ENCODE results near the gene PIGR. TPM values are rescaled to one million over a fixed set of nuclear protein-coding genes. Genes with fewer than 3 reads are reported as not detected.

Gene PIGR
- total and polyA plus RNA-seq, 4 donors = 0.03 to 0.33 (median 0.10) TPM; not detected in 1

- DNase-seq (ENCODE audit: low read depth in 4 of 6, low spot score in 6 of 6) = no peak
- Histone ChIP-seq H3K4me1 (ENCODE audit: control insufficient read depth, insufficient read depth, low read length) (peaks cover 7% of the 10 kb centered on the region), H3K27ac (ENCODE audit: low read depth, low read length) (no peak overlapping the region), H3K9me3 (ENCODE audit: control insufficient read depth, insufficient read depth, low read length) (no peaks in the 10 kb centered on the region), H3K36me3 (ENCODE audit: control insufficient read depth, insufficient read depth, low read length) (no peaks in the 10 kb centered on the region), H3K27me3 (ENCODE audit: control insufficient read depth, insufficient read depth, low read length) (peaks cover 23% of the 10 kb centered on the region), H3K4me3 (ENCODE audit: low read depth, low read length) (no peak overlapping the region)
- 74% methylated on average over 3 of the region's 4 CpGs for WGBS (ENCODE audit: insufficient coverage)
Observed at GRCh38 chr1:206905295-206906164, 40.7 kb downstream of the PIGR start.

- Histone ChIP-seq H3K9me3 (ENCODE audit: control insufficient read depth, insufficient read depth, low read length) (no peaks in the 10 kb centered on the region), H3K4me3 (ENCODE audit: low read depth, low read length) (no peak overlapping the region), H3K36me3 (ENCODE audit: control insufficient read depth, insufficient read depth, low read length) (no peaks in the 10 kb centered on the region), H3K4me1 (ENCODE audit: control insufficient read depth, insufficient read depth, low read length) (peaks cover under 1% of the 10 kb centered on the region), H3K27ac (ENCODE audit: low read depth, low read length) (no peak overlapping the region), H3K27me3 (ENCODE audit: control insufficient read depth, insufficient read depth, low read length) (peaks cover 16% of the 10 kb centered on the region)
- DNase-seq (ENCODE audit: low read depth in 4 of 6, low spot score in 6 of 6) = no peak
- 85% methylated on average over 10 of the region's 10 CpGs for WGBS (ENCODE audit: insufficient coverage)
Observed at GRCh38 chr1:206904423-206905142, 41.7 kb downstream of the PIGR start.

GRCh38 chr1:206903687-206904086 is 42.6 kb downstream of the PIGR start:
- peak in 1 of 6 donors; percentile 47 for DNase-seq (ENCODE audit: low read depth in 4 of 6, low spot score in 6 of 6)
- H3K4me1 ChIP-seq (ENCODE audit: control insufficient read depth, insufficient read depth, low read length) = no peaks in the 10 kb centered on the region
- H3K27me3 ChIP-seq (ENCODE audit: control insufficient read depth, insufficient read depth, low read length) = peaks cover 8% of the 10 kb centered on the region
- H3K9me3 ChIP-seq (ENCODE audit: control insufficient read depth, insufficient read depth, low read length) = no peaks in the 10 kb centered on the region
- WGBS (ENCODE audit: insufficient coverage) = 83% methylated on average over 1 of the region's 2 CpGs
- H3K27ac ChIP-seq (ENCODE audit: low read depth, low read length) = no peak overlapping the region
- H3K4me3 ChIP-seq (ENCODE audit: low read depth, low read length) = no peak overlapping the region
- no peaks in the 10 kb centered on the region for H3K36me3 ChIP-seq (ENCODE audit: control insufficient read depth, insufficient read depth, low read length)

GRCh38 chr1:206902702-206903101 is 43.6 kb downstream of the PIGR start:
- H3K27me3 ChIP-seq (ENCODE audit: control insufficient read depth, insufficient read depth, low read length) = peaks cover 3% of the 10 kb centered on the region
- WGBS (ENCODE audit: insufficient coverage) = 100% methylated on average over 1 of the region's 1 CpG
- no peak overlapping the region for H3K4me3 ChIP-seq (ENCODE audit: low read depth, low read length)
- no peaks in the 10 kb centered on the region for H3K9me3 ChIP-seq (ENCODE audit: control insufficient read depth, insufficient read depth, low read length)
- H3K4me1 ChIP-seq (ENCODE audit: control insufficient read depth, insufficient read depth, low read length) = no peaks in the 10 kb centered on the region
- H3K27ac ChIP-seq (ENCODE audit: low read depth, low read length) = no peak overlapping the region
- DNase-seq (ENCODE audit: low read depth in 4 of 6, low spot score in 6 of 6) = no peak
- H3K36me3 ChIP-seq (ENCODE audit: control insufficient read depth, insufficient read depth, low read length) = no peaks in the 10 kb centered on the region

- no peaks in the 10 kb centered on the region for H3K27me3 ChIP-seq (ENCODE audit: control insufficient read depth, insufficient read depth, low read length)
- H3K9me3 ChIP-seq (ENCODE audit: control insufficient read depth, insufficient read depth, low read length) = no peaks in the 10 kb centered on the region
- no peak overlapping the region for H3K27ac ChIP-seq (ENCODE audit: low read depth, low read length)
- H3K4me3 ChIP-seq (ENCODE audit: low read depth, low read length) = no peak overlapping the region
- DNase-seq (ENCODE audit: low read depth in 4 of 6, low spot score in 6 of 6) = no peak
- WGBS (ENCODE audit: insufficient coverage) = 86% methylated on average over 4 of the region's 6 CpGs
- H3K36me3 ChIP-seq (ENCODE audit: control insufficient read depth, insufficient read depth, low read length) = no peaks in the 10 kb centered on the region
- no peaks in the 10 kb centered on the region for H3K4me1 ChIP-seq (ENCODE audit: control insufficient read depth, insufficient read depth, low read length)
Observed at GRCh38 chr1:206901944-206902343, 44.3 kb downstream of the PIGR start.

GRCh38 chr1:206900149-206900548 is 46.1 kb downstream of the PIGR start:
- Histone ChIP-seq H3K9me3 (ENCODE audit: control insufficient read depth, insufficient read depth, low read length) (no peaks in the 10 kb centered on the region), H3K4me3 (ENCODE audit: low read depth, low read length) (no peak overlapping the region), H3K27ac (ENCODE audit: low read depth, low read length) (no peak overlapping the region), H3K36me3 (ENCODE audit: control insufficient read depth, insufficient read depth, low read length) (no peaks in the 10 kb centered on the region), H3K4me1 (ENCODE audit: control insufficient read depth, insufficient read depth, low read length) (no peaks in the 10 kb centered on the region), H3K27me3 (ENCODE audit: control insufficient read depth, insufficient read depth, low read length) (no peaks in the 10 kb centered on the region)
- WGBS (ENCODE audit: insufficient coverage) = 82% methylated on average over 6 of the region's 7 CpGs
- DNase-seq (ENCODE audit: low read depth in 4 of 6, low spot score in 6 of 6) = no peak

GRCh38 chr1:206899717-206900116 is 46.5 kb downstream of the PIGR start:
- Histone ChIP-seq H3K9me3 (ENCODE audit: control insufficient read depth, insufficient read depth, low read length) (no peaks in the 10 kb centered on the region), H3K27ac (ENCODE audit: low read depth, low read length) (no peak overlapping the region), H3K27me3 (ENCODE audit: control insufficient read depth, insufficient read depth, low read length) (no peaks in the 10 kb centered on the region), H3K4me1 (ENCODE audit: control insufficient read depth, insufficient read depth, low read length) (no peaks in the 10 kb centered on the region), H3K4me3 (ENCODE audit: low read depth, low read length) (no peak overlapping the region), H3K36me3 (ENCODE audit: control insufficient read depth, insufficient read depth, low read length) (no peaks in the 10 kb centered on the region)
- DNase-seq (ENCODE audit: low read depth in 4 of 6, low spot score in 6 of 6) = no peak
- 81% methylated on average over 5 of the region's 5 CpGs for WGBS (ENCODE audit: insufficient coverage)

GRCh38 chr1:206898915-206899431 is 47.3 kb downstream of the PIGR start:
- Histone ChIP-seq H3K27ac (ENCODE audit: low read depth, low read length) (no peak overlapping the region), H3K36me3 (ENCODE audit: control insufficient read depth, insufficient read depth, low read length) (no peaks in the 10 kb centered on the region), H3K9me3 (ENCODE audit: control insufficient read depth, insufficient read depth, low read length) (no peaks in the 10 kb centered on the region), H3K27me3 (ENCODE audit: control insufficient read depth, insufficient read depth, low read length) (no peaks in the 10 kb centered on the region), H3K4me1 (ENCODE audit: control insufficient read depth, insufficient read depth, low read length) (no peaks in the 10 kb centered on the region), H3K4me3 (ENCODE audit: low read depth, low read length) (no peak overlapping the region)
- no peak for DNase-seq (ENCODE audit: low read depth in 4 of 6, low spot score in 6 of 6)
- WGBS (ENCODE audit: insufficient coverage) = 79% methylated on average over 7 of the region's 13 CpGs

- H3K9me3 ChIP-seq (ENCODE audit: control insufficient read depth, insufficient read depth, low read length) = no peaks in the 10 kb centered on the region
- H3K4me3 ChIP-seq (ENCODE audit: low read depth, low read length) = no peak overlapping the region
- no peaks in the 10 kb centered on the region for H3K4me1 ChIP-seq (ENCODE audit: control insufficient read depth, insufficient read depth, low read length)
- DNase-seq (ENCODE audit: low read depth in 4 of 6, low spot score in 6 of 6) = no peak
- H3K27ac ChIP-seq (ENCODE audit: low read depth, low read length) = no peak overlapping the region
- 88% methylated on average over 9 of the region's 11 CpGs for WGBS (ENCODE audit: insufficient coverage)
- H3K27me3 ChIP-seq (ENCODE audit: control insufficient read depth, insufficient read depth, low read length) = no peaks in the 10 kb centered on the region
- no peaks in the 10 kb centered on the region for H3K36me3 ChIP-seq (ENCODE audit: control insufficient read depth, insufficient read depth, low read length)
Observed at GRCh38 chr1:206898089-206898914, 48.0 kb downstream of the PIGR start.

Data from spinal cord (tissue), 10 donors.